Thymus (tissue), 11 donors: ENCODE results near the gene BSG. TPM values are rescaled to one million over a fixed set of nuclear protein-coding genes. Genes with fewer than 3 reads are reported as not detected.
"Not testable (repeated sequence)": the region's sequence is repeated elsewhere in the genome, so short reads cannot be mapped to it uniquely, and the experiment has no call there.

ENCODE experiments used
- DNase-seq, 9 donors: peaks; one replicate each; pipeline ENCODE4 v3.0.0-alpha.2; 2013; ENCODE audit warnings: low spot score in 9 of 9, low read depth in 6 of 9, missing footprints in 1 of 9
- H3K27ac ChIP-seq, 2 donors: one replicate each; pipeline ENCODE4 v1.5.1; 2013; ENCODE audit warnings: control low read depth in 1 of 2, low read depth in 1 of 2, low read length in 1 of 2, mild to moderate bottlenecking in 1 of 2, moderate library complexity in 1 of 2
- H3K27me3 ChIP-seq, 2 donors: one replicate each; pipeline ENCODE4 v1.5.1; 2013; ENCODE audit warnings: low read length in 1 of 2; ENCODE audit not compliant: control insufficient read depth in 2 of 2, insufficient read depth in 1 of 2
- H3K36me3 ChIP-seq, 2 donors: one replicate each; pipeline ENCODE4 v1.5.1; 2013; ENCODE audit warnings: low read length in 1 of 2, mild to moderate bottlenecking in 1 of 2, moderate library complexity in 1 of 2; ENCODE audit not compliant: control insufficient read depth in 2 of 2, insufficient read depth in 2 of 2
- H3K4me1 ChIP-seq, 2 donors: one replicate each; pipeline ENCODE4 v1.5.1; 2013; ENCODE audit warnings: low read length in 2 of 2; ENCODE audit not compliant: control insufficient read depth in 2 of 2, insufficient read depth in 2 of 2
- H3K4me3 ChIP-seq, 2 donors: one replicate each; pipeline ENCODE4 v1.5.1; 2013; ENCODE audit warnings: low read length in 2 of 2, control low read depth in 1 of 2, mild to moderate bottlenecking in 1 of 2
- H3K9me3 ChIP-seq, 2 donors: one replicate each; pipeline ENCODE4 v1.5.1; 2013; ENCODE audit warnings: low read length in 1 of 2, mild to moderate bottlenecking in 1 of 2; ENCODE audit not compliant: control insufficient read depth in 2 of 2, insufficient read depth in 1 of 2
- WGBS: extraction: QIAGEN DNeasy Blood & Tissue Kit; methylation state at CpG from one replicate; pipeline ENCODE4 v1.1.7; 2013; 5-methylcytosine and 5-hydroxymethylcytosine counted together
- polyA plus RNA-seq: library from polyadenylated mRNA; stranded (reverse); fragments of 200-250 nt; gene quantifications from one replicate; pipeline ENCODE4 v1.2.3, GENCODE V29; 2013
- total RNA-seq: library from RNA; stranded (reverse); fragments of 120-200 nt; gene quantifications from one replicate; pipeline ENCODE4 v1.2.4, GENCODE V29; 2013
- donor health status: healthy.

BSG gene
- total and polyA plus RNA-seq, 2 donors = 141 to 155 TPM

- Histone ChIP-seq H3K36me3 (no peaks in the 10 kb centered on the region), H3K27me3 (no peaks in the 10 kb centered on the region), H3K27ac (no peak overlapping the region), H3K4me1 (no peaks in the 10 kb centered on the region), H3K4me3 (no peak overlapping the region), H3K9me3 (peaks cover 0 to 14% of the 10 kb centered on the region in 2 donors)
- WGBS = 94% methylated on average over 11 of the region's 11 CpGs
- DNase-seq = no peak
Measured at GRCh38 chr19:604355-604754, 32.0 kb downstream of the BSG start.

DNA sequence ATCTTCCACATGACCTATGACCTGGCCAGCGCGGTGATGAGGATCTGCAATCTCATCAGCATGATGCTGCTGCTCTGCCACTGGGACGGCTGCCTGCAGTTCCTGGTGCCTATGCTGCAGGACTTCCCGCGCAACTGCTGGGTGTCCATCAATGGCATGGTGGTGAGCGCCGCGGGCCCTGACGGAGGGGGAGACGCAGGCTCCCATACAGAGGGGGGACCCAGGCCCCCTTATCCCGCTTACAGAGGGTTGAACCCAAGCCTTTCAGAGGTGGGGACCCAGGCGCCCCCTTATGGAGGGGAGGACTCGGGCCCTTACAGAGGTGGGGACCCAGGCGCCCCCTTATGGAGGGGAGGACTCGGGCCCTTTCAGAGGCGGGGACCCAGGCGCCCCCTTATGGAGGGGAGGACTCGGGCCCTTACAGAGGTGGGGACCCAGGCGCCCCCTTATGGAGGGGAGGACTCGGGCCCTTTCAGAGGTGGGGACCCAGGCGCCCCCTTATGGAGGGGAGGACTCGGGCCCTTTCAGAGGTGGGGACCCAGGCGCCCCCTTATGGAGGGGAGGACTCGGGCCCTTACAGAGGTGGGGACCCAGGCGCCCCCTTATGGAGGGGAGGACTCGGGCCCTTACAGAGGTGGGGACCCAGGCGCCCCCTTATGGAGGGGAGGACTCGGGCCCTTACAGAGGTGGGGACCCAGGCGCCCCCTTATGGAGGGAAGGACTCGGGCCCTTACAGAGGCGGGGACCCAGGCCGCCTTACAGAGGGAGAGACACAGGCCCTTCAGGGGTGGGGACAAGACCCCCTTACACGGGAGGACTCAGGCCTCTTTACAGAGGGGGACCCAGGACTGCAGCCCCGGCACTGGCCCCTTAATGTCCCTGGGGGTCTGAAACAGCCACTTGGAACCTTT is 32.9 kb downstream of the BSG start:
- peaks cover 0 to 14% of the 10 kb centered on the region in 2 donors for H3K9me3 ChIP-seq
- H3K4me1 ChIP-seq, H3K36me3 ChIP-seq, H3K27ac ChIP-seq, H3K27me3 ChIP-seq, DNase-seq, H3K4me3 ChIP-seq: not testable (repeated sequence)
- WGBS = 91% methylated on average over 33 of the region's 34 CpGs

DNA sequence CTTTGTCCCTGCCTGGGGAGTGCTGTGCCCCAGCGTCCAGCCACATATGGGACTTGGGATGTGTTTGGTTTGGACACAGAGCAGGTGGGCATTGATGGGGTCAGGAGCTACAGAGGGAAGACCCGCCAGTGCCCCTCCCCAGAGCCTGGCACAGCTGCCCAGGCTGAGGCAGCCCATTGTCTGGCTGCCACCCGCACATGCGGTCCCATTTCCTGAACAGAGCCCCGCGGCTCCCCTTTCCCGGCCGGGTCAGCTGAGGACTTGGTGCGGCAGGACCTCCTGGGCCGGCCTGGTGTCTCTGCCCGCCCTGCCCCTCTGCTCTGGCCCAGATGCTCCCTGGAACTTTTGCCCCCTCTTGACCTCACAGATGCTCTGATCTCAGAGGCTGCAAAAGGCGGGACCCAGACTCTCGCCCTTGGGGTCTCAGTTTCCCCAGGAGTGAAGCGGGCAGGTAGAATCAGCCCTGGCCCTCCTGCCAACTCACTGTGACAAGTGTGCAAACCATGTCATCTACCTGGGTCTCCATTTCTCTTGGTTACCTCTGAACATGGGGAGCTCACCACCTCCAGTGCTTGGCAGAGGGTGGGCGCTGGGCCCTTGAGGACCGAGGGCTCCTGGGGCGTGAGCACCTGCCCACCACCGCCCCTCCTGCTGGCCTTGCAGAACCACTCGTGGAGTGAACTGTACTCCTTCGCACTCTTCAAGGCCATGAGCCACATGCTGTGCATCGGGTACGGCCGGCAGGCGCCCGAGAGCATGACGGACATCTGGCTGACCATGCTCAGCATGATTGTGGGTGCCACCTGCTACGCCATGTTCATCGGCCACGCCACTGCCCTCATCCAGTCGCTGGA is 35.1 kb downstream of the BSG start:
- H3K36me3 ChIP-seq = no peaks in the 10 kb centered on the region
- H3K27me3 ChIP-seq = no peaks in the 10 kb centered on the region
- peaks cover 4 to 15% of the 10 kb centered on the region in 2 donors for H3K4me1 ChIP-seq
- H3K4me3 ChIP-seq = no peak overlapping the region
- DNase-seq = no peak
- H3K9me3 ChIP-seq = peaks cover 0 to 4% of the 10 kb centered on the region in 2 donors
- H3K27ac ChIP-seq = no peak overlapping the region
- 91% methylated on average over 30 of the region's 30 CpGs for WGBS

DNA sequence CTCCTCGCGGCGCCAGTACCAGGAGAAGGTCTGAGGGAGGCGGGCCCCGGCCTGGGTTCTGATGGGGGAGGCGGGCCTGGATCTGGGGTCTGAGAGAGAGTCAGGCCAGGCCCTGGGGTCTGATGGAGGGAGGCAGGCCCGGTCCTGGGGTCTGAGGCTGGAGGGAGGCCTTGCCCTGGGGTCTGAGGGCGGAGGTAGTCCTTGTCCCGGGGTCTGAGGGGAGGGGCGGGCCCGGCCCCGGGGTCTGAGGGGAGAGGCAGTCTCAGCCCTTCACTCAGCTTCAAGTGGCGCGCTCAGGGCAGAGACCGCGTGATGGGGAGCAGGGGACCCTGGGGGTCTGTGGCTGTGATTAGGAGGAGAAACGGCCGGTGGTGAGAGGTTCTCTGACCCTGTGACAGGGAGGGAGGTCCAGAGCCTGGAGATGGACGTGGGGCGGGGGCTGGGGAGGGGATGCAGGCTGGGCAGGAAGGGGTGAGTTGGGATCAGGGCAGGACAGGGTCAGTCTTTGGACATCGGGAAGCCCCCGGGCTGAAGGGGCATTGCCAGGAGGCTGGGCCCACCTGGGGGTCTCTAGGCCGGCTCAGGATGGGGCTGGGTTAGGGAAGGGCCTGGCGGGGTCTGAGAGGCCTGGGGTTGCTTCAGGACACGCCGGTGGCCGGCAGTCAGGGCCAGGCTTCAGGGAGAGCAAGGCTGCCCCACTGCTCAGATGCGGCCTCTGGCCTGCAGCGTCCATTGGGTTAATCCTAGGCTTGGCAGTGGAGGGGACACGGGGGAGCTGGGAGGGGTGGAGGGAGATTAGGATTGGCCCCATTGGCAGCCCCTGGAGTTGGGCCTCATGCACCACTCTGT is 36.0 kb downstream of the BSG start:
- Histone ChIP-seq H3K4me1 (peaks cover 7 to 15% of the 10 kb centered on the region in 2 donors), H3K27ac (peak overlapping the region in 1 of 2 donors; percentile 18), H3K4me3 (no peak overlapping the region), H3K9me3 (peaks cover 0 to 4% of the 10 kb centered on the region in 2 donors), H3K27me3 (no peaks in the 10 kb centered on the region), H3K36me3 (no peaks in the 10 kb centered on the region)
- WGBS = 95% methylated on average over 30 of the region's 30 CpGs
- no peak for DNase-seq

- H3K36me3 ChIP-seq = no peaks in the 10 kb centered on the region
- no peak overlapping the region for H3K4me3 ChIP-seq
- no peak for DNase-seq
- 84% methylated on average over 22 of the region's 22 CpGs for WGBS
- H3K4me1 ChIP-seq = peaks cover 7 to 15% of the 10 kb centered on the region in 2 donors
- peaks cover 0 to 4% of the 10 kb centered on the region in 2 donors for H3K9me3 ChIP-seq
- H3K27ac ChIP-seq = no peak overlapping the region
- H3K27me3 ChIP-seq = no peaks in the 10 kb centered on the region
Measured at GRCh38 chr19:609004-609346, 36.6 kb downstream of the BSG start.

DNA sequence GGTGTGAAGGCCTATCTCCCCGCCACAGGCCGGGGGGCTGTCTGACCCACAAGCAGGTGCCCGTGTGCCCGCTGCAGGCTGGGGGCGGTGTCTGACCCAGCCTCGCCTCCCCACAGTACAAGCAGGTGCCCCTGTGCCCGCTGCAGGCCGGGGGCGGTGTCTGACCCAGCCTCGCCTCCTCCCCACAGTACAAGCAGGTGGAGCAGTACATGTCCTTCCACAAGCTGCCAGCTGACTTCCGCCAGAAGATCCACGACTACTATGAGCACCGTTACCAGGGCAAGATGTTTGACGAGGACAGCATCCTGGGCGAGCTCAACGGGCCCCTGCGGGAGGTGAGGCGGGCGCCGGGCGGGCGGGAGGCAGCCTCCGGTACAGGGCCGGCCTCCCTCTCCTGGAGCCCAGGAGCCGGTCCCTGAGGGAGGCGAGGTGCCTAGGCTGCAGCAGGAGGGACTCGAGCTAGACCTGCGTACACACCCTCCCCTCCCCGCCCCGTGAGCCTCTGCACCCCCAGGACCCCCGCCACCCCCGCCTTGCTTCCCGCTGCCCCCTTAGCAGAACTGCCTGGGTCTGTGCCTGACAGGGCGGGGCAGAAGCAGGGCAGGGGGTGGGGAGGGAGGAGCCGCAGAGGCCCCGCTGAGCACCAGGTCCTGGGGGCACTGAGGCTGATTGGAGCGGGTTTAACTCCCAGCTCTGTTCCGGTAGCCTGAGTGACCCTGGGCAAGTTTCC is 37.8 kb downstream of the BSG start:
- H3K27ac ChIP-seq = peak overlapping the region; percentile 69 to 92

GRCh38 chr19:610801-611480 is 38.5 kb downstream of the BSG start:
- WGBS = 21% methylated on average over 36 of the region's 36 CpGs

More for the DNA sequence above, 37.8 kb downstream of the BSG start:
- Histone ChIP-seq H3K4me3 (peak overlapping the region; percentile 44 to 71), H3K27me3 (peaks cover 0 to 10% of the 10 kb centered on the region in 2 donors), H3K9me3 (peaks cover 0 to under 1% of the 10 kb centered on the region in 2 donors), H3K4me1 (peaks cover 7 to 15% of the 10 kb centered on the region in 2 donors), H3K36me3 (no peaks in the 10 kb centered on the region)
- 31% methylated on average over 38 of the region's 38 CpGs for whole genome bisulfite sequencing
- DNase-seq = peak in 2 of 9 donors; percentile 22 to 31

GRCh38 chr19:611481-611868 is 39.1 kb downstream of the BSG start:
- H3K36me3 ChIP-seq = no peaks in the 10 kb centered on the region
- DNase-seq = no peak
- no peak overlapping the region for H3K4me3 ChIP-seq
- H3K27me3 ChIP-seq = peaks cover 10 to 15% of the 10 kb centered on the region in 2 donors
- H3K27ac ChIP-seq = no peak overlapping the region
- peaks cover 0 to 3% of the 10 kb centered on the region in 2 donors for H3K9me3 ChIP-seq
- 76% methylated on average over 13 of the region's 13 CpGs for WGBS
- H3K4me1 ChIP-seq = peaks cover 7 to 15% of the 10 kb centered on the region in 2 donors

More at GRCh38 chr19:610801-611480, 38.5 kb downstream of the BSG start:
- peak in 7 of 9 donors; percentile 39 to 83 (median 59) for DNase-seq
- Histone ChIP-seq H3K36me3 (no peaks in the 10 kb centered on the region), H3K9me3 (peaks cover 0 to 3% of the 10 kb centered on the region in 2 donors), H3K4me1 (peaks cover 7 to 15% of the 10 kb centered on the region in 2 donors), H3K27ac (peak overlapping the region; percentile 69 to 92), H3K27me3 (peaks cover 6 to 15% of the 10 kb centered on the region in 2 donors), H3K4me3 (peak overlapping the region; percentile 44 to 71)
